Natural killer cell treated with Interleukin-12 subunit alpha and Interleukin-12 subunit beta and Interleukin-15 and Interleukin-18, amount 100 ng/mL, for 72 hours (primary cell): Measurements from ENCODE around the gene GABBR2. TPM values are rescaled to one million over a fixed set of nuclear protein-coding genes. Genes with fewer than 3 reads are reported as not detected.

ENCODE experiments used
- ATAC-seq, 2 donors: fragments of 150-1000 bp; cut with Tn5 transposase in 1 of 2; sonication (Bioruptor Pico), chemical (Tn5 transposase) in 1 of 2; 2 replicates each; pipeline ENCODE4 v1.10.0; 2021
- DNase-seq: peaks from one replicate; pipeline ENCODE4 v3.0.0; 2022; ENCODE audit warnings: low spot score
- H3K27ac Mint-ChIP-seq, 2 donors: 1 replicate in 1 of 2; 2 replicates in 1 of 2; pipeline ENCODE4 v1.8.0; 2022; ENCODE audit warnings: mixed read lengths in 2 of 2, mild to moderate bottlenecking in 1 of 2, moderate library complexity in 1 of 2
- H3K27me3 Mint-ChIP-seq, 2 donors: 1 replicate in 1 of 2; 2 replicates in 1 of 2; pipeline ENCODE4 v1.8.0; 2022; ENCODE audit warnings: mixed read lengths in 2 of 2
- H3K36me3 Mint-ChIP-seq: one replicate; pipeline ENCODE4 v1.8.0; 2022; ENCODE audit warnings: mixed read lengths
- H3K4me1 Mint-ChIP-seq, 2 donors: 1 replicate in 1 of 2; 2 replicates in 1 of 2; pipeline ENCODE4 v1.8.0; 2022; ENCODE audit warnings: low read depth in 2 of 2, mixed read lengths in 2 of 2, mild to moderate bottlenecking in 1 of 2
- H3K4me3 Mint-ChIP-seq: one replicate; pipeline ENCODE4 v1.8.0; 2022; ENCODE audit warnings: mixed read lengths
- H3K9me3 Mint-ChIP-seq: 2 replicates; pipeline ENCODE4 v1.8.0; 2022; ENCODE audit warnings: mixed read lengths
- total RNA-seq, 2 donors: library from RNA; stranded (reverse); gene quantifications; one replicate each; pipeline ENCODE4 v1.2.3, GENCODE V29; 2022

Gene GABBR2
- total RNA-seq, 2 donors from 2014 or later = not detected

GRCh38 chr9:98442114-98442513 lies 266.6 kb downstream of the GABBR2 start:
- Mint-ChIP-seq H3K36me3 (no peaks in the 10 kb centered on the region), H3K4me1 (no peaks in the 10 kb centered on the region), H3K9me3 (no peaks in the 10 kb centered on the region), H3K27ac (no peak overlapping the region), H3K4me3 (no peak overlapping the region), H3K27me3 (peaks cover 17 to 37% of the 10 kb centered on the region in 2 donors)
- DNase-seq (no peak), ATAC-seq (no peak)

GRCh38 chr9:98438666-98439065 lies 270.1 kb downstream of the GABBR2 start:
- H3K4me3 Mint-ChIP-seq = no peak overlapping the region
- ATAC-seq = no peak

GRCh38 chr9:98437458-98438034 lies 271.2 kb downstream of the GABBR2 start:
- ATAC-seq (no peak), DNase-seq (no peak)
- Mint-ChIP-seq H3K27me3 (peaks cover 5 to 9% of the 10 kb centered on the region in 2 donors), H3K27ac (no peak overlapping the region), H3K4me3 (no peak overlapping the region), H3K9me3 (no peaks in the 10 kb centered on the region), H3K4me1 (no peaks in the 10 kb centered on the region), H3K36me3 (no peaks in the 10 kb centered on the region)

More at GRCh38 chr9:98438666-98439065, 270.1 kb downstream of the GABBR2 start:
- H3K4me1 Mint-ChIP-seq = no peaks in the 10 kb centered on the region
- H3K9me3 Mint-ChIP-seq = no peaks in the 10 kb centered on the region
- no peak overlapping the region for H3K27ac Mint-ChIP-seq
- no peaks in the 10 kb centered on the region for H3K36me3 Mint-ChIP-seq
- peaks cover 8 to 17% of the 10 kb centered on the region in 2 donors for H3K27me3 Mint-ChIP-seq
- DNase-seq = no peak

GRCh38 chr9:98432960-98433359 lies 275.8 kb downstream of the GABBR2 start:
- H3K27me3 Mint-ChIP-seq = peaks cover 17 to 25% of the 10 kb centered on the region in 2 donors
- no peaks in the 10 kb centered on the region for H3K9me3 Mint-ChIP-seq
- H3K4me1 Mint-ChIP-seq = no peaks in the 10 kb centered on the region
- no peak overlapping the region for H3K27ac Mint-ChIP-seq
- no peak for ATAC-seq
- no peak overlapping the region for H3K4me3 Mint-ChIP-seq
- no peaks in the 10 kb centered on the region for H3K36me3 Mint-ChIP-seq
- DNase-seq = no peak

GRCh38 chr9:98432134-98432533 lies 276.6 kb downstream of the GABBR2 start:
- H3K27ac Mint-ChIP-seq = no peak overlapping the region
- no peak overlapping the region for H3K4me3 Mint-ChIP-seq
- H3K27me3 Mint-ChIP-seq = peaks cover 18 to 29% of the 10 kb centered on the region in 2 donors
- DNase-seq (no peak), ATAC-seq (no peak)
- no peaks in the 10 kb centered on the region for H3K9me3 Mint-ChIP-seq
- no peaks in the 10 kb centered on the region for H3K36me3 Mint-ChIP-seq
- no peaks in the 10 kb centered on the region for H3K4me1 Mint-ChIP-seq

GRCh38 chr9:98430535-98431292 lies 278.0 kb downstream of the GABBR2 start:
- no peaks in the 10 kb centered on the region for H3K9me3 Mint-ChIP-seq
- ATAC-seq (no peak), DNase-seq (no peak)
- H3K27me3 Mint-ChIP-seq = peaks cover 18 to 26% of the 10 kb centered on the region in 2 donors
- H3K27ac Mint-ChIP-seq = no peak overlapping the region
- no peak overlapping the region for H3K4me3 Mint-ChIP-seq
- no peaks in the 10 kb centered on the region for H3K36me3 Mint-ChIP-seq
- no peaks in the 10 kb centered on the region for H3K4me1 Mint-ChIP-seq

GRCh38 chr9:98429613-98430012 lies 279.1 kb downstream of the GABBR2 start:
- Mint-ChIP-seq H3K27me3 (peaks cover 13 to 22% of the 10 kb centered on the region in 2 donors), H3K4me1 (no peaks in the 10 kb centered on the region), H3K36me3 (no peaks in the 10 kb centered on the region), H3K9me3 (no peaks in the 10 kb centered on the region), H3K4me3 (no peak overlapping the region), H3K27ac (no peak overlapping the region)
- no peak for ATAC-seq
- DNase-seq = no peak

GRCh38 chr9:98428454-98428853 lies 280.3 kb downstream of the GABBR2 start:
- DNase-seq (no peak), ATAC-seq (no peak)
- no peak overlapping the region for H3K27ac Mint-ChIP-seq
- H3K9me3 Mint-ChIP-seq = no peaks in the 10 kb centered on the region
- no peaks in the 10 kb centered on the region for H3K4me1 Mint-ChIP-seq
- peaks cover 13 to 22% of the 10 kb centered on the region in 2 donors for H3K27me3 Mint-ChIP-seq
- H3K4me3 Mint-ChIP-seq = no peak overlapping the region
- H3K36me3 Mint-ChIP-seq = no peaks in the 10 kb centered on the region

GRCh38 chr9:98427491-98427890 lies 281.2 kb downstream of the GABBR2 start:
- H3K4me3 Mint-ChIP-seq = no peak overlapping the region

GRCh38 chr9:98425079-98425478 lies 283.7 kb downstream of the GABBR2 start:
- H3K4me3 Mint-ChIP-seq = no peak overlapping the region
- H3K4me1 Mint-ChIP-seq = no peaks in the 10 kb centered on the region
- ATAC-seq (no peak), DNase-seq (no peak)
- no peaks in the 10 kb centered on the region for H3K36me3 Mint-ChIP-seq
- H3K27me3 Mint-ChIP-seq = peaks cover 10 to 11% of the 10 kb centered on the region in 2 donors
- H3K27ac Mint-ChIP-seq = no peak overlapping the region
- no peaks in the 10 kb centered on the region for H3K9me3 Mint-ChIP-seq

More at GRCh38 chr9:98427491-98427890, 281.2 kb downstream of the GABBR2 start:
- Mint-ChIP-seq H3K27me3 (peaks cover 13 to 22% of the 10 kb centered on the region in 2 donors), H3K4me1 (no peaks in the 10 kb centered on the region), H3K27ac (no peak overlapping the region), H3K9me3 (no peaks in the 10 kb centered on the region), H3K36me3 (no peaks in the 10 kb centered on the region)
- no peak for ATAC-seq
- DNase-seq = no peak

GRCh38 chr9:98419260-98419603 lies 289.5 kb downstream of the GABBR2 start:
- no peak for DNase-seq
- Mint-ChIP-seq H3K4me3 (no peak overlapping the region), H3K36me3 (no peaks in the 10 kb centered on the region), H3K27ac (no peak overlapping the region), H3K27me3 (peaks cover 23 to 26% of the 10 kb centered on the region in 2 donors), H3K4me1 (no peaks in the 10 kb centered on the region), H3K9me3 (no peaks in the 10 kb centered on the region)
- no peak for ATAC-seq

GRCh38 chr9:98418578-98419259 lies 290.0 kb downstream of the GABBR2 start:
- DNase-seq (no peak), ATAC-seq (no peak)
- H3K9me3 Mint-ChIP-seq = no peaks in the 10 kb centered on the region
- H3K27ac Mint-ChIP-seq = no peak overlapping the region
- peaks cover 26 to 32% of the 10 kb centered on the region in 2 donors for H3K27me3 Mint-ChIP-seq
- no peaks in the 10 kb centered on the region for H3K36me3 Mint-ChIP-seq
- H3K4me3 Mint-ChIP-seq = no peak overlapping the region
- H3K4me1 Mint-ChIP-seq = no peaks in the 10 kb centered on the region

- Mint-ChIP-seq H3K4me3 (no peak overlapping the region), H3K4me1 (no peaks in the 10 kb centered on the region), H3K27ac (no peak overlapping the region)
Measured at GRCh38 chr9:98416294-98417248, 292.2 kb downstream of the GABBR2 start.

More at GRCh38 chr9:98416294-98417248, 292.2 kb downstream of the GABBR2 start:
- H3K27me3 Mint-ChIP-seq = peaks cover 27 to 41% of the 10 kb centered on the region in 2 donors
- DNase-seq (no peak), ATAC-seq (no peak)
- no peaks in the 10 kb centered on the region for H3K36me3 Mint-ChIP-seq
- H3K9me3 Mint-ChIP-seq = no peaks in the 10 kb centered on the region
